Panc1 (cell line): ENCODE results near the gene AGFG1. TPM values are rescaled to one million over a fixed set of nuclear protein-coding genes. Genes with fewer than 3 reads are reported as not detected.

Experiments used
- ATAC-seq: fragments of 200-7000 bp; cut with Tn5 transposase; 2 replicates; pipeline ENCODE4 v1.9.1; 2020; ENCODE audit warnings: mild to moderate bottlenecking, moderate library complexity
- BruUV-seq: library from RNA; stranded (reverse); fragments of 400-500 nt; replicated peaks from 2 replicates; lab custom pipeline; 2021; lab: Mats Ljungman, UMichigan
- CTCF ChIA-PET: fragments of 300-600 bp; sonication (Branson Sonifier 250); formaldehyde crosslinking; loops from one replicate; lab custom pipeline; 2022; ENCODE audit warnings: antibody characterized with exemption; lab: Charles Lee
- POLR2A ChIA-PET: fragments of 300-600 bp; sonication (Branson Sonifier 250); formaldehyde crosslinking; loops from one replicate; lab custom pipeline; 2022; ENCODE audit warnings: antibody characterized with exemption; lab: Charles Lee
- DNase-seq: peaks from one replicate; pipeline ENCODE4 v3.0.0-alpha.2; 2010; ENCODE audit warnings: low read depth, low spot score
- H3K27ac ChIP-seq: 2 replicates; pipeline ENCODE4 v1.5.1; 2011; ENCODE audit warnings: mild to moderate bottlenecking, low read length, inconsistent platforms
- H3K27me3 ChIP-seq: fragments of 200-500 bp; sonication (Bioruptor generic); 2 replicates; pipeline ENCODE4 v1.6.0; 2014; ENCODE audit warnings: low read length, inconsistent platforms; ENCODE audit not compliant: control insufficient read depth, insufficient read depth
- H3K36me3 ChIP-seq: fragments of 200-500 bp; sonication (Bioruptor generic); 2 replicates; pipeline ENCODE4 v1.5.1; 2014; ENCODE audit warnings: inconsistent platforms, mild to moderate bottlenecking, low read length, moderate library complexity; ENCODE audit not compliant: control insufficient read depth, insufficient read depth
- H3K4me1 ChIP-seq: 2 replicates; pipeline ENCODE4 v1.5.1; 2011; ENCODE audit warnings: inconsistent platforms, mild to moderate bottlenecking, low read length, moderate library complexity; ENCODE audit not compliant: control insufficient read depth, insufficient read depth
- H3K4me3 ChIP-seq, 2 experiments: 2 replicates each; pipeline ENCODE4 v1.5.1; 2011 to 2012; ENCODE audit warnings: low read depth in 2 of 2, low read length in 2 of 2, mild to moderate bottlenecking in 2 of 2, inconsistent platforms in 1 of 2, moderate library complexity in 1 of 2
- H3K9me3 ChIP-seq: fragments of 200-500 bp; sonication (Bioruptor generic); 2 replicates; pipeline ENCODE4 v1.5.1; 2014; ENCODE audit warnings: low read depth, mild to moderate bottlenecking, inconsistent platforms, low read length, moderate library complexity; ENCODE audit not compliant: control insufficient read depth, insufficient read depth
- CTCF ChIP-seq: fragments of 450-650 bp; IDR thresholded peaks from 2 replicates; pipeline ENCODE4 v1.5.1; 2017; ENCODE audit warnings: mild to moderate bottlenecking
- POLR2AphosphoS5 ChIP-seq: IDR thresholded peaks from 2 replicates; pipeline ENCODE4 v1.6.1; 2012; ENCODE audit warnings: mild to moderate bottlenecking, low read depth, low read length, moderate library complexity
- REST ChIP-seq, 2 experiments: IDR thresholded peaks; 2 replicates each; pipeline ENCODE4 v1.6.1; 2011 to 2012; ENCODE audit warnings: low read depth in 2 of 2, control low read depth in 1 of 2, low read length in 1 of 2, mild to moderate bottlenecking in 1 of 2, moderate library complexity in 1 of 2; ENCODE audit not compliant: insufficient read depth in 1 of 2
- SIN3A ChIP-seq: IDR thresholded peaks from 2 replicates; pipeline ENCODE4 v1.6.1; 2012; ENCODE audit warnings: low read depth, mild to moderate bottlenecking, low read length, moderate library complexity, borderline replicate concordance; ENCODE audit not compliant: insufficient read depth
- TCF7L2 ChIP-seq: IDR thresholded peaks from 2 replicates; pipeline ENCODE4 v1.6.1; 2011; ENCODE audit warnings: mild to moderate bottlenecking, low read depth, low read length, inconsistent platforms
- in situ Hi-C: cut with HindIII; loops from 2 replicates; pipeline ENCODE4 v1.10.0; 2016; ENCODE audit warnings: low sequenced_read_pairs, low pct_unique_long_range_greater_than_20kb
- intact Hi-C: fragments of 100-400 bp; cut with micrococcal nuclease; formaldehyde crosslinking; loops from one replicate; pipeline ENCODE4 v1.10.0; 2022; ENCODE audit not compliant: unreplicated experiment
- total RNA-seq: library from RNA; stranded (reverse); gene quantifications from one replicate; pipeline ENCODE4 v1.2.1, GENCODE V29; 2021; ENCODE audit not compliant: unreplicated experiment

Gene AGFG1
- total RNA-seq, 1 experiment from 2014 or later = 98.5 TPM

GRCh38 chr2:227486688-227487087 is 14.7 kb downstream of the AGFG1 start:
- Histone ChIP-seq H3K9me3 (peaks cover 11% of the 10 kb centered on the region; the same call in 1 of the 2 replicates), H3K27me3 (no peaks in the 10 kb centered on the region), H3K4me1 (peaks cover 4% of the 10 kb centered on the region; the same call in 1 of the 2 replicates), H3K4me3 (no peak overlapping the region), H3K36me3 (no peaks in the 10 kb centered on the region), H3K27ac (no peak overlapping the region)
- BruUV-seq = no TSS peak
- POLR2A ChIA-PET = no interaction called here
- ATAC-seq = no peak
- intact Hi-C loops = no loop called here
- TF ChIP-seq REST (IDR thresholded peaks at IDR 0.05; ENCODE audit: insufficient read depth in 1 of 2, low read depth in 2 of 2, low read length in 1 of 2) = no peak
- TF ChIP-seq SIN3A = no peak
- TF ChIP-seq CTCF = no peak
- no peak for DNase-seq
- in situ Hi-C loops = no loop called here
- CTCF ChIA-PET = no interaction called here

- DNase-seq = no peak
- ChIA-PET POLR2A (interaction anchor here (0.6 kb wide), 1 partner anchor 15 kb away, joined by 12 read pairs; no protein-coding TSS in a partner anchor), CTCF (no interaction called here)
- Histone ChIP-seq H3K4me3 (no peak overlapping the region), H3K27me3 (no peaks in the 10 kb centered on the region), H3K27ac (no peak overlapping the region), H3K36me3 (no peaks in the 10 kb centered on the region), H3K4me1 (no peaks in the 10 kb centered on the region), H3K9me3 (peaks cover 11% of the 10 kb centered on the region; the same call in 1 of the 2 replicates)
- TF ChIP-seq TCF7L2 = no peak
- no peak for TF ChIP-seq REST (IDR thresholded peaks at IDR 0.05; ENCODE audit: insufficient read depth in 1 of 2, low read depth in 2 of 2, low read length in 1 of 2)
- TF ChIP-seq SIN3A = no peak
- TF ChIP-seq POLR2AphosphoS5 = no peak
- no peak for TF ChIP-seq CTCF
- intact Hi-C loops (no loop called here), in situ Hi-C loops (no loop called here)
- no peak for ATAC-seq
- BruUV-seq = no TSS peak
Measured at GRCh38 chr2:227488045-227488444, 16.1 kb downstream of the AGFG1 start.
